HK-2 (cell line): ENCODE results near the gene IFNA10.
"Not testable (repeated sequence)": the region's sequence is repeated elsewhere in the genome, so short reads cannot be mapped to it uniquely, and the experiment has no call there.

Source experiments
- DNase-seq: peaks from one replicate; pipeline ENCODE4 v3.0.0-alpha.2; 2018; ENCODE audit not compliant: unreplicated experiment

IFNA10 gene

GRCh38 chr9:21194867-21195776 lies 11.8 kb downstream of the IFNA10 start:
- DNase-seq, result not testable (repeated sequence)

GRCh38 chr9:21187487-21187886 lies 19.5 kb downstream of the IFNA10 start, which contains the start of gene IFNA4:
Gene IFNA4 (minus strand): TSS chr9:21187587. CDS start chr9:21187531, 56 bp downstream.
- not testable (repeated sequence) for DNase-seq

- not testable (repeated sequence) for DNase-seq
These were observed 23.9 kb downstream of the IFNA10 start for GRCh38 chr9:21182810-21183736.

GRCh38 chr9:21174671-21175070 lies 32.3 kb downstream of the IFNA10 start:
- no peak for DNase-seq

- DNase-seq, result no peak
These were observed 34.8 kb downstream of the IFNA10 start for GRCh38 chr9:21172156-21172555.

- DNase-seq, result no peak
These were observed 35.6 kb downstream of the IFNA10 start for GRCh38 chr9:21171351-21171750.

- not testable (repeated sequence) for DNase-seq
These were observed 40.4 kb downstream of the IFNA10 start, which contains the start of gene IFNA21 for GRCh38 chr9:21166560-21166959. Gene IFNA21 (minus strand): TSS chr9:21166660. CDS start chr9:21166612, 48 bp downstream.

- DNase-seq, result no peak
These were observed 41.4 kb downstream of the IFNA10 start for GRCh38 chr9:21165516-21165915.

GRCh38 chr9:21160178-21160577 lies 46.8 kb downstream of the IFNA10 start:
- DNase-seq, result no peak
